Kidney capillary endothelial cell (primary cell): ENCODE measurements around the gene RPS26.
A peak's percentile ranks its signal among the peaks of the same experiment; 100 is the strongest.
"Not testable (repeated sequence)": the region's sequence is repeated elsewhere in the genome, so short reads cannot be mapped to it uniquely, and the experiment has no call there.

Experiments
- DNase-seq: peaks from one replicate; pipeline ENCODE4 v3.0.0-alpha.2; 2018; ENCODE audit warnings: low spot score

The RPS26 gene

GRCh38 chr12:56021889-56022497, 19.7 kb upstream of the RPS26 start:
- no peak for DNase-seq

GRCh38 chr12:56028511-56029165, 13.1 kb upstream of the RPS26 start:
- no peak for DNase-seq

- no peak for DNase-seq
Observed at GRCh38 chr12:56029166-56029519, 12.6 kb upstream of the RPS26 start.

- peak; percentile 58 for DNase-seq
Observed at GRCh38 chr12:56029666-56030293, 11.9 kb upstream of the RPS26 start.

GRCh38 chr12:56031987-56032386, 9.7 kb upstream of the RPS26 start:
- no peak for DNase-seq

- no peak for DNase-seq
Observed at GRCh38 chr12:56034586-56035332, 7.0 kb upstream of the RPS26 start.

- DNase-seq, result no peak
Observed at GRCh38 chr12:56037161-56037560, 4.6 kb upstream of the RPS26 start.

GRCh38 chr12:56038022-56038655, 3.6 kb upstream of the RPS26 start:
- DNase-seq, result no peak

- DNase-seq, result no peak
Observed at GRCh38 chr12:56040151-56040550, 1.6 kb upstream of the RPS26 start.

- no peak for DNase-seq
Observed at GRCh38 chr12:56040963-56041551, 661 bp upstream of the RPS26 start.

- not testable (repeated sequence) for DNase-seq
Observed at GRCh38 chr12:56042430-56042813, 704 bp downstream of the RPS26 start.

- no peak for DNase-seq
Observed at GRCh38 chr12:56042843-56043242, 1.1 kb downstream of the RPS26 start.

GRCh38 chr12:56046027-56046780, 4.5 kb downstream of the RPS26 start:
- DNase-seq, result no peak

- no peak for DNase-seq
Observed at GRCh38 chr12:56053407-56053893, 11.7 kb downstream of the RPS26 start.

GRCh38 chr12:56059964-56060363, 18.2 kb downstream of the RPS26 start:
- not testable (repeated sequence) for DNase-seq

- no peak for DNase-seq
Observed at GRCh38 chr12:56061982-56062381, 20.3 kb downstream of the RPS26 start.

GRCh38 chr12:56062996-56063395, 21.3 kb downstream of the RPS26 start:
- no peak for DNase-seq

GRCh38 chr12:56071648-56072047, 29.9 kb downstream of the RPS26 start:
- DNase-seq, result no peak

GRCh38 chr12:56074396-56074795, 32.7 kb downstream of the RPS26 start:
- no peak for DNase-seq

GRCh38 chr12:56077966-56078365, 36.2 kb downstream of the RPS26 start:
- not testable (repeated sequence) for DNase-seq

GRCh38 chr12:56078427-56078826, 36.7 kb downstream of the RPS26 start:
- no peak for DNase-seq
